Measurements from ENCODE around the gene NBEAL1. TPM values are rescaled to one million over a fixed set of nuclear protein-coding genes. Genes with fewer than 3 reads are reported as not detected.
"Not testable (repeated sequence)": the region's sequence is repeated elsewhere in the genome, so short reads cannot be mapped to it uniquely, and the experiment has no call there.

The NBEAL1 gene
- total and polyA plus RNA-seq, 7 donors = 2.3 to 14.7 (median 8.7) TPM

DNA sequence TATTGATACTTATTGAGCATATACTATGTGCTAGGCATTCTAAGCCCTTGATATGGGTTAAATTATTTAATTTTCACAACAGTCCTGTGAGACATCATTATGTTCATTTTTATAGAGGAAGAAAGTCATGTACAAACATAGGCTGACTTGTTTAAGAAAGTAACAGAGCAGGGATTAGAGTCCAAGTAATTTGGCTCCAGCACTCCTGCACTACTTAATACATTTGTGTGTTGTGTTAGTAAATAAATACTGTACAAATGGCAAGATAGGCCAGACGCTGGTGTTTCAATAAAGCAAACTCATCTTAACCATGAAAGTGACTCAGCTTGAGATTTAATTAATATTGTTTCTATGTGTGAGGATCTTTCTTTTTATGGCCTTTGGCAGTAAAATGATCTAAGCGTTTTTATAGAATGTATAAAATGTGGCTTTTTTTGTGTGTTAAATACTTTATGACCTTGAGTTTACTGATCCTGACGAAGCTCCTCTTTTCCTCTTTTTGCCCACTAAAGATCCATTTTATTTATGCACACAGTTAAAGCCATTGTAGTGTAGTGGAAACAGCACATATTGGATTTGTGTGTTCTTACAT, 21.3 kb downstream of the NBEAL1 start:
- intact Hi-C loops (cut with DNase I) = no loop called here
- ATAC-seq (no peak), DNase-seq (no peak)
- no peaks in the 10 kb centered on the region for H3K36me3 ChIP-seq (ENCODE audit: insufficient read depth in 1 of 2, low read depth in 1 of 2)
- no peaks in the 10 kb centered on the region for H3K27me3 ChIP-seq (ENCODE audit: insufficient read depth in 3 of 3, low read length in 2 of 3)
- H3K9me3 ChIP-seq = no peaks in the 10 kb centered on the region
- no peak overlapping the region for H3K27ac ChIP-seq
- H3K4me1 ChIP-seq = no peaks in the 10 kb centered on the region
- H3K4me3 ChIP-seq = no peak overlapping the region
- TF ChIP-seq, protein P1, sequence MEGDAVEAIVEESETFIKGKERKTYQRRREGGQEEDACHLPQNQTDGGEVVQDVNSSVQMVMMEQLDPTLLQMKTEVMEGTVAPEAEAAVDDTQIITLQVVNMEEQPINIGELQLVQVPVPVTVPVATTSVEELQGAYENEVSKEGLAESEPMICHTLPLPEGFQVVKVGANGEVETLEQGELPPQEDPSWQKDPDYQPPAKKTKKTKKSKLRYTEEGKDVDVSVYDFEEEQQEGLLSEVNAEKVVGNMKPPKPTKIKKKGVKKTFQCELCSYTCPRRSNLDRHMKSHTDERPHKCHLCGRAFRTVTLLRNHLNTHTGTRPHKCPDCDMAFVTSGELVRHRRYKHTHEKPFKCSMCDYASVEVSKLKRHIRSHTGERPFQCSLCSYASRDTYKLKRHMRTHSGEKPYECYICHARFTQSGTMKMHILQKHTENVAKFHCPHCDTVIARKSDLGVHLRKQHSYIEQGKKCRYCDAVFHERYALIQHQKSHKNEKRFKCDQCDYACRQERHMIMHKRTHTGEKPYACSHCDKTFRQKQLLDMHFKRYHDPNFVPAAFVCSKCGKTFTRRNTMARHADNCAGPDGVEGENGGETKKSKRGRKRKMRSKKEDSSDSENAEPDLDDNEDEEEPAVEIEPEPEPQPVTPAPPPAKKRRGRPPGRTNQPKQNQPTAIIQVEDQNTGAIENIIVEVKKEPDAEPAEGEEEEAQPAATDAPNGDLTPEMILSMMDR (IDR thresholded peaks at IDR 0.05) = no peak
- WGBS, 3 donors = 81 to 84% (median 81%) methylated on average over 3 of the region's 3 CpGs

DNA sequence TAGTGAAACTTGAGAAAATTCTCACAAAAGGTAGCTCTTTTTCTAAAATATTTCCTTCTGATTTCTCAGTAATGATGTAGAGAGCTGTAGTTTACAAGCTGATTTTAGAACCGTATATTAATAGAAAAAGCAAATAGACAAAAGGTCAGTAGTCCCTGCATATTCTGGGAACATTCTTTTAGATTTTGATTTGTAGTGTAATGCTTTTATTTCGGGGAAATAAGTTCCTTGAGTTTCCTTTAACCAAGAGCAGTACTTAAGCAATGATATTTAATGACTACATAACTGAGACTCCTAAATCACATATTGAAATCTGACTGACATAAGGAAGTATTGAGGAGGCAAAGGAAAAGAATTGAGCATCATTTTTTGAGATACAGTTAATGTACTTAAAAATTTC, 22.4 kb downstream of the NBEAL1 start:
- Histone ChIP-seq H3K36me3 (ENCODE audit: insufficient read depth in 1 of 2, low read depth in 1 of 2) (peaks cover 0 to 8% of the 10 kb centered on the region in 2 donors), H3K27me3 (ENCODE audit: insufficient read depth in 3 of 3, low read length in 2 of 3) (no peaks in the 10 kb centered on the region), H3K4me1 (no peaks in the 10 kb centered on the region), H3K27ac (no peak overlapping the region), H3K4me3 (no peak overlapping the region), H3K9me3 (no peaks in the 10 kb centered on the region)
- intact Hi-C loops (cut with DNase I) = no loop called here
- 74 to 77% (median 75%) methylated on average over 2 of the region's 2 CpGs for WGBS, 3 donors
- ATAC-seq (no peak), DNase-seq (no peak)
- TF ChIP-seq, protein P1 (IDR thresholded peaks at IDR 0.05) = no peak

DNA sequence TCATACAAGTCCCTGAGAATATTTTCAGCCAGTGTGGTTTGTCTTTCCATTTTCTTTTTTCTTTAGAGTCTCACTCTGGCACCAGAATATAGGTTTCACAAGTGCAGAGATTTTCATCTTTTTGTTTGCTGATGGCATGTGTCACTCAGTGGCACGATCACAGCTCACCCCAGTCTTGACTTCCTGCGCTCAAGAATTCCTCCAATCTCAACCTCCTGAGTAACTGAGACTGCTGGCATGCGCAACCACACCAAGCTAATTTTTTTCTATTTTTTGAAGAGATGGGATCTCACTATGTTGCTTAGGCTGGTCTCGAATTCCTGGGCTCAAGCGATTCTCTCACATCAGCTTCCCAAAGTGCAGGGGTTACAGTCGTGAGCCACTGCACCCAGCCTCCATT, 23.9 kb downstream of the NBEAL1 start:
- H3K27ac ChIP-seq = no peak overlapping the region
- TF ChIP-seq, protein P1 (IDR thresholded peaks at IDR 0.05) = no peak
- intact Hi-C loops (cut with DNase I) = no loop called here

DNA sequence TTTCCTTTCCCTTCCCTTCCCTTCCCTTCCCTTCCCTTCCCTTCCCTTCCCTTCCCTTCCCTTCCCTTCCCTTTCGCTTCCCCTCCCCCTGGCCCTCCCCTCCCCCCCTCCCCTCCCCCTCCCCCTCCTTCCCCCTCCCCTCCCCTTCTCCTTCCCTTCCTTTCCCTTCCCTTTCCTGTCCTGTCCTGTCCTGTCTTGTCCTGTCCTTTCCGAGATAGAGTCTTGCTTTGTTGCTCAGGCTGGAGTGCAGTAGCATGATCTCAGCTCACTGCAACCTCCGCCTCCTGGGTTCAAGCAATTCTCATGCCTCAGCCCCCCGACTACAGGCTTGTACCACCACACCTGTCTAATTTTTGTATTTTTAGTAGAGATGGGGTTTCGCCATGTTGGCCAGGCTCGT, 24.5 kb downstream of the NBEAL1 start:
- H3K4me1 ChIP-seq; H3K27ac ChIP-seq; ATAC-seq; H3K27me3 ChIP-seq (ENCODE audit: insufficient read depth in 3 of 3, low read length in 2 of 3); intact Hi-C loops (cut with DNase I); H3K9me3 ChIP-seq; DNase-seq; H3K4me3 ChIP-seq: not testable (repeated sequence)
- peaks cover 0 to 20% of the 10 kb centered on the region in 2 donors for H3K36me3 ChIP-seq (ENCODE audit: insufficient read depth in 1 of 2, low read depth in 1 of 2)
- 78 to 82% (median 82%) methylated on average over 5 to 6 of the region's 6 CpGs for WGBS, 3 donors

More for the DNA sequence above, 23.9 kb downstream of the NBEAL1 start:
- ATAC-seq (no peak), DNase-seq (no peak)
- H3K4me1 ChIP-seq = no peaks in the 10 kb centered on the region
- no peak overlapping the region for H3K4me3 ChIP-seq
- H3K9me3 ChIP-seq = no peaks in the 10 kb centered on the region
- WGBS, 3 donors = 91 to 97% (median 96%) methylated on average over 6 of the region's 6 CpGs
- H3K36me3 ChIP-seq (ENCODE audit: insufficient read depth in 1 of 2, low read depth in 1 of 2) = peaks cover 0 to 20% of the 10 kb centered on the region in 2 donors
- H3K27me3 ChIP-seq (ENCODE audit: insufficient read depth in 3 of 3, low read length in 2 of 3) = no peaks in the 10 kb centered on the region

DNA sequence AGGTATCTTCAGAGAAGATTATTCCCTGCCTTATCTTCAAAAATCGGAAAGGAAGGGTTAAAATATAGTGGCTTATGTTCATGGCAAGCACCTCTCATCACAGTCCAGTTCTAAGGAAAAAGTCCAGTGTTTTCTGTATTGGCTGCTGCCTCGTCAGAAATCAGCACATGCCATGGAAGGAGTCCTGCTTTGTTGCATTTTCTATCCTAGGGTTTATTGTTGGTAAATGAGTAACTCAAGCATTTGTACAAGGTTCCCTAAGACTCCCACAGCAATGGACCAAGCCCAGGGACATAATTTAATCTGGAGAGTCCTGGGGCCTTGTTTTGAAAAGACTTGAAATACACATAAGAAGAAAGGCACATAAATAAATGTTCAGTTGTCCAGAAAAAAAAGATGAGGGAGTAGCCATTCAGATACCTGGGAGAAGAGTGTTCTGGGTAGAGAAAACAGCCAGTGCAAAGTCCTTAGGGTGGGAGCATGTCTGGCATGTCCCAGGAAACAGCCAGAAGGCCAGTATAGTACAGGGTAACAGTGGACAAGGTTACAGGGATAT, 26.4 kb downstream of the NBEAL1 start:
- TF ChIP-seq, protein P1 (IDR thresholded peaks at IDR 0.05) = no peak
- ATAC-seq (no peak), DNase-seq (no peak)
- Histone ChIP-seq H3K4me3 (no peak overlapping the region), H3K4me1 (peaks cover 11% of the 10 kb centered on the region), H3K27ac (no peak overlapping the region), H3K36me3 (ENCODE audit: insufficient read depth in 1 of 2, low read depth in 1 of 2) (peaks cover 0 to 20% of the 10 kb centered on the region in 2 donors), H3K27me3 (ENCODE audit: insufficient read depth in 3 of 3, low read length in 2 of 3) (no peaks in the 10 kb centered on the region), H3K9me3 (no peaks in the 10 kb centered on the region)
- intact Hi-C loops (cut with DNase I) = no loop called here
- WGBS, 3 donors = 84 to 90% (median 89%) methylated on average over 2 of the region's 2 CpGs

Data from psoas muscle (tissue), 8 donors.